NT2/D1 (cell line): ENCODE data around the gene GLG1.

Experiments used
- SUZ12 ChIP-seq: IDR thresholded peaks from 2 replicates; pipeline ENCODE4 v1.6.1; 2011; ENCODE audit not compliant: insufficient read length, insufficient read depth; ENCODE audit errors: extremely low read depth
- YY1 ChIP-seq: IDR thresholded peaks from 2 replicates; pipeline ENCODE4 v1.6.1; 2011; ENCODE audit not compliant: insufficient read length, insufficient read depth

DNA sequence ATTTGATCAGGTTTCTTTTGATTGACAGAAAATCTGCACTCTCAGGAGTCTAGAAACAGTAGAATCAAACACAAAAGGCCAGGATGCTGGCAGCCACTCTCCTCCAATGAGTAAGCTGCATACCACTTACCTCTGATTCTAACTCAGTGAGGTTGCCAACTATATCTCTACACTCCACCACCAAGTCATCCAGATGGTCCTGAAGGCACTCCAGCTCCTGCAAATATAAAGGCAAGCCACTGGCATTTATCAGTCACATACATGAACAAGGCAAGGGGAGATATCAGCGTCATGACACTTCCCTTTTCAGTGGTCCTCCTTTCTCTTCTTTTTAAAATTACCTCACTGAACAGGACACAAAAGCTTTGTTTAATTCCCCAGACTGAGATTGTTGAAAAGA lies 132.5 kb downstream of the GLG1 start:
- TF ChIP-seq YY1 (no peak), SUZ12 (no peak)
